ENCODE data around the gene CYLC2. TPM values are rescaled to one million over a fixed set of nuclear protein-coding genes. Genes with fewer than 3 reads are reported as not detected.

The CYLC2 gene
- total RNA-seq, 1 experiment from 2014 or later: not detected

DNA sequence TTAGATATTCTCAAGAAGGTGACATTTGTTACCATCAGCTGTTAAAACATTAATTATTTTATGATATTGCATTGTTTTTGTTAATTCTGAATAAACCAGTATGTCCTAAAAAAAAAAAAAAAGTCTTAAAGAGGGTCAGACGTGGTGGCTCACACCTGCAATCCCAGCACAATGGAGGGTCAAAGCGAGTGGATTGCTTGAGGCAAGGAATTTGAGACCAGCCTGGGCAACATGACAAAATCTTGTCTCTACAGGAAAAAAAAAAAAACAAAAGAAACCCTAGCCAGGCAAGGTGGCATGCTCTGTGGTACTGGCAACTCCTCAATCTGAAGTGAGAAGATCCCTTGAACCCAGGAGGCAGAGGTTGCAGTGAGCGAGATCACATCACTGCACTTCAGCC is 46.8 kb downstream of the CYLC2 start:
- no peaks in the 10 kb centered on the region for H3K9me2 ChIP-seq (ENCODE audit: insufficient read depth)
- H3K36me3 ChIP-seq (ENCODE audit: low read depth): no peaks in the 10 kb centered on the region
- POLR2A ChIA-PET (ENCODE audit: unreplicated experiment): no interaction called here
- H2AFZ ChIP-seq: no peak overlapping the region
- H3K79me2 ChIP-seq (ENCODE audit: low read depth): no peaks in the 10 kb centered on the region
- TF ChIP-seq, protein P1, sequence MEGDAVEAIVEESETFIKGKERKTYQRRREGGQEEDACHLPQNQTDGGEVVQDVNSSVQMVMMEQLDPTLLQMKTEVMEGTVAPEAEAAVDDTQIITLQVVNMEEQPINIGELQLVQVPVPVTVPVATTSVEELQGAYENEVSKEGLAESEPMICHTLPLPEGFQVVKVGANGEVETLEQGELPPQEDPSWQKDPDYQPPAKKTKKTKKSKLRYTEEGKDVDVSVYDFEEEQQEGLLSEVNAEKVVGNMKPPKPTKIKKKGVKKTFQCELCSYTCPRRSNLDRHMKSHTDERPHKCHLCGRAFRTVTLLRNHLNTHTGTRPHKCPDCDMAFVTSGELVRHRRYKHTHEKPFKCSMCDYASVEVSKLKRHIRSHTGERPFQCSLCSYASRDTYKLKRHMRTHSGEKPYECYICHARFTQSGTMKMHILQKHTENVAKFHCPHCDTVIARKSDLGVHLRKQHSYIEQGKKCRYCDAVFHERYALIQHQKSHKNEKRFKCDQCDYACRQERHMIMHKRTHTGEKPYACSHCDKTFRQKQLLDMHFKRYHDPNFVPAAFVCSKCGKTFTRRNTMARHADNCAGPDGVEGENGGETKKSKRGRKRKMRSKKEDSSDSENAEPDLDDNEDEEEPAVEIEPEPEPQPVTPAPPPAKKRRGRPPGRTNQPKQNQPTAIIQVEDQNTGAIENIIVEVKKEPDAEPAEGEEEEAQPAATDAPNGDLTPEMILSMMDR (conservative IDR thresholded peaks at IDR 0.05): no peak
- TF ChIP-seq EZH2 (IDR thresholded peaks at IDR 0.05; ENCODE audit: low read depth): no peak
- no peaks in the 10 kb centered on the region for H3K4me1 ChIP-seq (replicated peaks; ENCODE audit: insufficient read depth)
- no peak overlapping the region for H3K27ac ChIP-seq
- no peaks in the 10 kb centered on the region for H3F3A ChIP-seq (ENCODE audit: insufficient read depth, low read depth)
- DNase-seq: no peak
- H3K4me3 ChIP-seq: no peak overlapping the region
- no TSS peak for BruUV-seq (replicated peaks)
- no peaks in the 10 kb centered on the region for H3K27me3 ChIP-seq (ENCODE audit: insufficient read depth, low read depth)
- CTCF ChIA-PET: no interaction called here
- H3K9me3 ChIP-seq (ENCODE audit: insufficient read depth, low read depth): no peaks in the 10 kb centered on the region
- intact Hi-C loops (cut with micrococcal nuclease; ENCODE audit: unreplicated experiment): no loop called here
- H3K4me2 ChIP-seq: no peak overlapping the region
- no peaks in the 10 kb centered on the region for H4K20me1 ChIP-seq (ENCODE audit: insufficient read depth)
